ENCODE data around the gene COQ6.
"Not testable (repeated sequence)": the region's sequence is repeated elsewhere in the genome, so short reads cannot be mapped to it uniquely, and the experiment has no call there.

Gene COQ6

DNA sequence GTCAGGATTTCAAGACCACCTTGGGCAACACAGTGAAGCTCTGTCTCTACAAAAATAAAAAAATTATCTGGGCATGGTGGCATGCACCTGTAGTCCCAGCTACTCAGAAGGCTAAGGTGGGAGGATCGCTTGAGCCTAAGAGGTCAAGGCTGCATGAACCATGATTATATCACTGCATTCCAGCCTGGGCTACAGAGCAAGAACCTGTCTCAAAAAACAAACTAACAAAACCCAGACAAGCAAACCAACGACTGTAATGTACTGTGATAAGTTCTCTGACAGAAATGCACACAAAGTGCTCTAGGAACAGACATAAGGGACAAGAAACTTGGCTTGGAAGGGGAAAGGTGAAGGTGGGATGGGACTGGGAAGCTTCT is 46.6 kb downstream of the COQ6 start:
- in situ Hi-C loops (cut with HindIII; ENCODE audit: low sequenced_read_pairs): no loop called here
- H3K4me3 ChIP-seq (ENCODE audit: low read depth, low read length): no peak overlapping the region
- no peak for DNase-seq (ENCODE audit: low read depth, low spot score)
- TF ChIP-seq, protein P1, sequence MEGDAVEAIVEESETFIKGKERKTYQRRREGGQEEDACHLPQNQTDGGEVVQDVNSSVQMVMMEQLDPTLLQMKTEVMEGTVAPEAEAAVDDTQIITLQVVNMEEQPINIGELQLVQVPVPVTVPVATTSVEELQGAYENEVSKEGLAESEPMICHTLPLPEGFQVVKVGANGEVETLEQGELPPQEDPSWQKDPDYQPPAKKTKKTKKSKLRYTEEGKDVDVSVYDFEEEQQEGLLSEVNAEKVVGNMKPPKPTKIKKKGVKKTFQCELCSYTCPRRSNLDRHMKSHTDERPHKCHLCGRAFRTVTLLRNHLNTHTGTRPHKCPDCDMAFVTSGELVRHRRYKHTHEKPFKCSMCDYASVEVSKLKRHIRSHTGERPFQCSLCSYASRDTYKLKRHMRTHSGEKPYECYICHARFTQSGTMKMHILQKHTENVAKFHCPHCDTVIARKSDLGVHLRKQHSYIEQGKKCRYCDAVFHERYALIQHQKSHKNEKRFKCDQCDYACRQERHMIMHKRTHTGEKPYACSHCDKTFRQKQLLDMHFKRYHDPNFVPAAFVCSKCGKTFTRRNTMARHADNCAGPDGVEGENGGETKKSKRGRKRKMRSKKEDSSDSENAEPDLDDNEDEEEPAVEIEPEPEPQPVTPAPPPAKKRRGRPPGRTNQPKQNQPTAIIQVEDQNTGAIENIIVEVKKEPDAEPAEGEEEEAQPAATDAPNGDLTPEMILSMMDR (IDR thresholded peaks at IDR 0.05; ENCODE audit: low read depth, low read length): no peak

DNA sequence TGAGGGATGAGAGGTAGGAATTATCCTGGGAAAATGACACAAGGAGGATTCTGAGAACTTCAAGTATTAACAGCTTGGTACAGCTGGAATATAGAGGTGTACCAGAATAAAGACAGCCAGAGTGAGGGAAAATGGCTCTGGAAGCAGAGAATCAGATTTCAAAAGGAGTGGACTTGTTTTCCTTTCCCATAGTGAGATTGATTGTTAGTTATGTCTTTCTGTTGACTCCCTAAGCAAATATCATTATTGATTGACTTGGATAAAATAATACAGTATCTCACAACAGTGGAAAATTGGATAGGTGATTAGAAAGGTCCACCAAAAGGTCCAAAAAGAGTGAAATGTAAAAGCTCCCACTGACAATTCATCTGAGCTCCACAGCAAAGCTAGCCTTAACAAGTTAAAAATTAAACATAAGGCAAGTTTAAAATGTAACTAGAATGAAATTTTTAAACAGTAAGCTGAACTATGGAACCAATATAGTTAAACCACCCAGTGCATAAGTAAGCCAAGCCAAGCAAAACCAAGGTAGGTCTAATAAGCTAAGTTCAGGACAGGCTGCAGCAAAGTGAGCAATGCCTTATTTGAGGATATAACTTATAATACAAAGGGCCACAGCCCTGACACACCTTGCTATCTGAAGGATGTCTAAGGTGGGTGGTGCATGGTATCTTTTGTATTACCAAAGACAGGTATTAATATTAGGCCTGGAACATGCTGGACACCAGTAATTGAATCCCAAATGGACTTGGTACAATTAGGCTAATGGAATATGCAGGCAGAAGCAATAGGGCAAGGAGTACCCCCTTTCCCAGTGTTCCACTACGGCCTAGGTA is 47.2 kb downstream of the COQ6 start:
- TF ChIP-seq, protein P1 (IDR thresholded peaks at IDR 0.05; ENCODE audit: low read depth, low read length): no peak
- in situ Hi-C loops (cut with HindIII; ENCODE audit: low sequenced_read_pairs): no loop called here
- H3K4me3 ChIP-seq (ENCODE audit: low read depth, low read length): no peak overlapping the region
- no peak for DNase-seq (ENCODE audit: low read depth, low spot score)

DNA sequence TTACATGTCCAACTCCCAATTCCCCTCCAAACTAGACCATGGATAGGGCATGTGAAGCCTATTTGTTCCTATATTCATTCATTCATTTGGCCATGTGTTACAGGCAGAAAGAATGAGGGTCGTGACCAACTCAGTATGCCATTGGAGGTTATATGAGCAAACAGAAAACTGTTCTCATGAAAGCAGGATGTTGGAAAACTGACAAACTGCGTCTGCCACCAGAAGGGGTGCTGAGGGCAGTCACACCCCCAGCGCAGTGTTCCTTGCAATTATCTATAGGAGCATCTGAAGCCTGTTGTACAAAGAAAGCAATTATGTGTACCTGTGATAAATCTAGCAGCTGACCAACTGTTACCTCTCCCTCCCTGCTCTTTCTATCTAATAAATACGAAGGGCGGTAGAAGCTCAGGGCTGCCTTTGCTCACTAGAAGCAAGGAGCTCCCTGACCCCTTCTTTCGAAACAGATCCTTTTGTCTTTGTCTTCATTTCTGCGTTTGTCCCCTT is 47.9 kb downstream of the COQ6 start:
- DNase-seq (ENCODE audit: low read depth, low spot score): no peak
- TF ChIP-seq, protein P1 (IDR thresholded peaks at IDR 0.05; ENCODE audit: low read depth, low read length): no peak
- in situ Hi-C loops (cut with HindIII; ENCODE audit: low sequenced_read_pairs): no loop called here
- no peak overlapping the region for H3K4me3 ChIP-seq (ENCODE audit: low read depth, low read length)

DNA sequence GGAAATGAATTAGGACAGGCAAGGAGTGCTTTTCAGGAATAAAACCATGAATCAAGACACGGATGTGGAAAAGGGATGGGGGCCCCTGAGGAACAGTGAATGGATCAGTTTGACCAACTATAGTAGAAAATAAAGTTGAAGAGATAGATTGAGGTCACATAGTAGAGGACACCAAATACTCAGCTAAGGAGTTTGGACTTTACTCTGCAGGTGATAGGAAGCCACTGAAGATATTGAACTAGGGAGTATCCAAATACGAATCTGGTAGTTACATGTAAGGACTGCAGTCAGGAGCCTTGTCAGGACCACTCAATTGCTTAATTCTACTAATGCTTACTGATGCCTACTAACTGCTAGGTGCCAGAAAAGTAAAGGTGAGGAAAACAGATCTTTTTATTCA is 48.6 kb downstream of the COQ6 start:
- in situ Hi-C loops (cut with HindIII; ENCODE audit: low sequenced_read_pairs): no loop called here
- no peak overlapping the region for H3K4me3 ChIP-seq (ENCODE audit: low read depth, low read length)
- no peak for DNase-seq (ENCODE audit: low read depth, low spot score)
- TF ChIP-seq, protein P1 (IDR thresholded peaks at IDR 0.05; ENCODE audit: low read depth, low read length): no peak

DNA sequence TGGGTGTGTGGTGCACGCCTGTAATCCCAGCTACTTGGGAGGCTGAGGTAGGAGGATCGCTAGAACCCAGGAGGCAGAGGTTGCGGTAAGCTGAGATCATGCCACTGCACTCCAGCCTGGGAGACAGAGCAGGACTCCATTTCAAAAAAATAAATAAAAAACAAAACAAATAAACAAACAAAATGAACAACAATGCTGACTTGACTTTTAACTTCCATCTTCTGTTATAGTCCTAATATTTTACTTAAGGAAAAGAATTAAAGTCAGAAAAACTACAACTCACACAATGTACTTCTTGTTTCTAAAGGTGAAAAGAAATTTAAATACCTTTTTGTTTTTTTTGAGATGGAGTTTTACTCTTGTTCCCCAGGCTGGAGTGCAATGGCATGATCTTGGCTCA is 55.6 kb downstream of the COQ6 start:
- in situ Hi-C loops (cut with HindIII; ENCODE audit: low sequenced_read_pairs); DNase-seq (ENCODE audit: low read depth, low spot score); H3K4me3 ChIP-seq (ENCODE audit: low read depth, low read length): not testable (repeated sequence)

DNA sequence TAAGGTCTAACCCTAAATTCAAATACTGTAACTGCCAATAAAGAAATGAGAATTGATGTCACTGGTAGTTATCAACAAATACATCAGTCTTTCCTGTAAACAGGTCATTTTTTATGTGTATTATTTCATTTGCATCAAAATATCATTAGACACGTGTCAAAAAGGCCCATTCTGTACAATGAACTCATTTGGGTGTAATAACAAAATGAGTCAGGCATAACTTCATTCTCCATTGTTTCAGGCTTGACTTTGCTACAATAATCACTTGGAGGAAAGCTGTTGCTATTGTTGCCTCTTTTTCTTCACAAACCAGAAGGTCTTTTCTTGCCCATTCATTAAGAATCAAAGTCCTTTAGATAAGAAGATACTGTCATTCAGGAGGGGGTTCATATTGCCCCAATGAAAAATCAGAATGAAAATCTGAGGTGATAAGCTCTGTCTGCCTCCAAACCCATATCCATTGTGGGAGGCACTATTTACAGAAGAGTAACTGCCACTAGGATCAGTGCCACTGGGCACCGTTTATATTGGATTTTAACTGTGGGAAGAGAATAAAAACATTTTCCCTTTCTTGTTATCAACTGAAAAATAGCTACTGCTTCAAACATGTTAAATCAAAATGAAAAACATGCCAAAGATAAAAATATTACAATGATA is 58.9 kb downstream of the COQ6 start:
- TF ChIP-seq, protein P1 (IDR thresholded peaks at IDR 0.05; ENCODE audit: low read depth, low read length): no peak
- no peak for DNase-seq (ENCODE audit: low read depth, low spot score)
- H3K4me3 ChIP-seq (ENCODE audit: low read depth, low read length): no peak overlapping the region
- in situ Hi-C loops (cut with HindIII; ENCODE audit: low sequenced_read_pairs): no loop called here

Data from astrocyte of the spinal cord (primary cell).